Measurements from ENCODE around the gene CCDC91.

CCDC91 gene, protein sequence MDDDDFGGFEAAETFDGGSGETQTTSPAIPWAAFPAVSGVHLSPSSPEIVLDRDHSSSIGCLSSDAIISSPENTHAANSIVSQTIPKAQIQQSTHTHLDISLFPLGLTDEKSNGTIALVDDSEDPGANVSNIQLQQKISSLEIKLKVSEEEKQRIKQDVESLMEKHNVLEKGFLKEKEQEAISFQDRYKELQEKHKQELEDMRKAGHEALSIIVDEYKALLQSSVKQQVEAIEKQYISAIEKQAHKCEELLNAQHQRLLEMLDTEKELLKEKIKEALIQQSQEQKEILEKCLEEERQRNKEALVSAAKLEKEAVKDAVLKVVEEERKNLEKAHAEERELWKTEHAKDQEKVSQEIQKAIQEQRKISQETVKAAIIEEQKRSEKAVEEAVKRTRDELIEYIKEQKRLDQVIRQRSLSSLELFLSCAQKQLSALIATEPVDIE

DNA sequence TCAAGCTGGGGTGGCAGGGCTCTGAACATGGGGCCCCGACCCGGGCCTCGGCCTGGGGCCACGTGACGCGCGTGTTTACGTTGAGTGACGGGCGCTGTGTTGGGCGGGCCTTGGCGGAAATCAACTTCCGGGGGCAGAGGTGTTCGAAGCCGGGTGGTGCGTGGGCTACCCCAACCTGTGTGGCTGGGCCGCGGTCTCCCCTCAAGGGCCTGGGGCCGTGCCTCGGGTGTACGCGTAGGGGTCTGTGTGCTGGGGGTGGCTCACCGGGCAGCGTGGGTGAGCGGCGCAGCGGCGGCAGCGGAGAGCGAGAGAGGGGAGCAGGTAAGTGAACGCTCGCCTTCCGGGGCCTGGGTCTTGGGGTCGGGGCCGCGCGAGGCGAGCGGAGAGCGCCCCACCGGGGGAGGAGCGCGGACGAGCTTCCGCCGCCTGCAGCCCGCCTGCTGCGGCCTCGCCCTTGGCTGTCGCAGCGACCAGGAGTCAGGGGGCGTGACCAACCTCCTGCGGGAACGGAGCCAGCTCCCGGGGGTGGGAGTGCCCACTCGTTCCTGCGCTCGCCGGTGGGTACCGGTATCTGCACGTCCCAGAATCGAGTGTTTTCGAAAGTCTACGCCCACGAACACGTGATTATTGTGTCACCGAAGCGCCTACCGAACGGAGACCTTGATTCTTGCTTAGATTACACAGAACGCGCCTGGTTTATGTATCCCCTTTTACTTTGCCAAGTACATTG, at the start of gene CCDC91:
Gene CCDC91 (plus strand): TSS at position 136 of the 730 bp plus-strand sequence. CDS start 66,760 bp downstream, outside the sequence.
- DNase-seq: peak; percentile 88

DNA sequence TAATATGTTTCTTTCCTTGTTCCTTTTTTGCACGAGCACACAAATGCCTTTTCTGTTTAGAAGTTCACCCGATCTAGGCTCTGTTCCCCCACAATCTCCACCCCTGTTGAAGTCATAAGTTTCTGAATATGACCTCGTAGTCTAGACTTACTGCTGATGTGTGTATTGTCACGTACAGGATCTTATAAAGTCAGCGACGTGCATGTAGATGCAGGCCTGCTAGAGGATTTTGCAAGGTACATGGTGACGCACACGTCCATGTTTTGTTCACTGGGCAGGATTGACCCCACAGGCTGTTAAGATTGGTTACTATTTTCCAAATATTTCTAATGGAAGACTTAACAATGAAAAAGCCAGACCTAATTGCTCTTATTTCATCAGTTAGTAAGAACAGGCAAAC, 46.2 kb upstream of the CCDC91 start:
- DNase-seq: no peak

DNA sequence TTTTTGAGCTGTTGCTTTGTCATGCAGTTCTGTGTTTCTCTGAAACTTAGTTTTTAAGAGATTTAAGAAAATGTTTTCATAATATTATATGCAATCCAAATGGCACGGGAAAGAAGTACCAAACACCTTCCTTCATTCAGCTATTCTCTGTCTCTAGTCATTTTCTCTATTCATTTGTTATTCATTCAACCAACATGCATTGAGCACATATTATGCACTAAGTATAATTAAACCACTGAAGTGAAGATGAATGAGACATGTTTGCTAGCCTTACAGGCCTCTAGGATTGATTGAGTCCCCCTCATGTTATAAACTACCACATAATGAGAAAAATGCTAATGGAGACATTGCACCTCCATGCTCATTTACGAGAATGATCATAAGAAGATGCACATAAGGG, 45.7 kb upstream of the CCDC91 start:
- no peak for DNase-seq

DNA sequence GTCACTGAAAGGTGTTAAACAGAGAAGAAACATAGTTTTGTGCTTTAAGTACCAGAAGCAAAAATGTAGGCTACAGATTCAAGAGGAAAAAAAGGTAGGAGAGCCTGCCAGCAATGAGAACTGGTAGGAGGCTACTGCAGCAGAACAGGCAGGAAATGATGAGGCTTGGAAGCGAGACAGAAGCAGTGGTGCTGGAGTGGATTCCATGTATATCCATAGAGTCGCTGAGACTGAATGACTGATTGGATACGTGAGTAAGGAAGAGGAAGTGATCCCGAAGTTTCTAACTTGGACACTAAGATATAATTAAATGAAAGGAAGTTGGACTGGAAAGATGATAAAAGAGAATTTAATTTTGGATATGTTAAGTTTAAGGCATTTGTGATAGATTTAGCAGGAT, 45.0 kb upstream of the CCDC91 start:
- DNase-seq: no peak

DNA sequence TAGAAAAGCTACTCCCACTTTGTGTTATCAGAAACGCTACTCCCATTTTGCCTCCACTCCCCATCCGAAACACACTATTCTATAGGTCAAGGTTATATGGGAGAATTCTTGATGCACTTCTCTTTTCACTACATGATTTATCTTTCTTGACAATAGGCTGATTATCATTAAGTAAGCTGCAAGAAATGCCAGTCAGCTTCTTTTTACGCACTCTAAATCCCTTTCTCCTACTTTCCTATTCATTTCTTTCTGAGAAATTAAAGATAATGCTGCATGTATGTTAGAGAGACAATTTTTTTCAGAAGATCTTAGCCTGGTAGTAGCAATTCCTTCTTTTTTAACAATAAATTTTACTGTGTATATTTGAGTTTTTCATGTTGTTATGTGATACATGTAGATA, 41.0 kb upstream of the CCDC91 start:
- no peak for DNase-seq

DNA sequence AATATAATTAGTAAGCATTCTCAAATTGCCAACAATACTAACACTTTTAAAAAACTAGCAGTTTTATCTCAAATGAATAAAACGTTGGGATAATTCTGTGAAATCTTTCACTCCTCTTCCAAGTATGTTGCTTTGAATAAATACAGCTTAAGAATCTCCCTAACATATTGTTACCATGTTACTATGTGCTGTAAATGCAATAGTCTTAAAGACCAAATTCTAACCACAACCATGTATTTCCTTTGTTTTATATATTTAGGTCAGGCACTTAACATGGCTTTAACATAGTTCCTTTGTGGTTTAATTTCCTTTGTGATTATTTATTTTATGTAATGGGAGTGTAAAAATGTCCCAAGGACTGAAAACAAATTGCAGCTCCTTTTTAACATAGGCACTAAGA, 33.9 kb upstream of the CCDC91 start:
- DNase-seq: no peak

DNA sequence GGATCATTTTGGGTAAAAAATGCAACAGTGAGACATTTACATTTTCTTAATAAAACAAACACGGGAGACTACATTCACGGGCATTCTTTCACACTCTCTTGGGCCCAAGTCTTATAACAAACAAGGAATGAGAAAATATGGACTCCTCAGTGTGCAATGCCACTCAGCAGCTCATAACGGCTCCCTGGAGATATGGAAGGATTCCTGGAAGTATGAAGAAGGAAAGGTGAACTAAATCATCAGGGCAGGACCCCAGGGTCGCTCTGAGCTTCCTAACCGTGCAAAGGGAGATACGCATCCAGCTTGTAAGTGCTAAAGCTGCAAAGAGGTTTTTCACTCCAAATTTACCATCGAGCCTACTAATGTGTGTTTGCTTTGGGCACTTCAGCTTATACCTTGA, 33.5 kb upstream of the CCDC91 start:
- no peak for DNase-seq

DNA sequence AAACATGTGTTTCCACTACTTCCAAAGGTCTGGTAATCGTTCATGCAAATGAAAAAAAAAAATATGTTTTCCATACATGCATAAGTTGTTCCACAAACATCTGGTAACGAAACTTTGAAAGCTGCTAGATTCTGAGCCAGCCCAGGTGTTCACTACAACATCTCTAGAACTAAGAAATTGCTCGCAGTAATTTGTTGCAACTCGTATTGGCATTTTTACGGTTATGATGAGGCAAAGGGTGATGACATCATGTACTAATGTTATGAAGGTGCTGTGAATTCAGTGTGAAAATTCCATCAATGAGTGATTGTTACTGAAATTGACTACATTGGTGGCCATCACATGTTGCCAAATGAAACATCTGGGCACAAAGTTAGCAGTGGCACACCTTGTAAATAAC, 31.9 kb upstream of the CCDC91 start:
- DNase-seq: no peak

DNA sequence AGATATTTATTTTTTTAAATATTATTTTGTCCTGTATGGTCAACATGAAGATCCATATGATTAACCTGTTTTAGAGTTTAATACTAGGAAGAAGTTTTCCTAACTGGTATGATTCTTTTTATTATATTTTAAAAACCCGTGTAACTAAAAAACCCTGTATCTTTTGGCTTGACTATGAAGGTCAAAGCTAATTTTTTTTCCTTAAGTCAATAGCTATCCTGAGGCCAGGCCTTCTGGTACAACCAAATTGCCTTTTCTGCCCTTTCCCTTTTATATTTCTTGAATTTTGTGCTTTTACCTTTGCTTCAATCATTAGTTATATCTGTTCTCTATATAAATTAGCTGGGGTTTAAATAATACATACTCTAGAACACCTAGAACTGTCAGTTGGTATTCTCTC, 30.6 kb upstream of the CCDC91 start:
- no peak for DNase-seq

DNA sequence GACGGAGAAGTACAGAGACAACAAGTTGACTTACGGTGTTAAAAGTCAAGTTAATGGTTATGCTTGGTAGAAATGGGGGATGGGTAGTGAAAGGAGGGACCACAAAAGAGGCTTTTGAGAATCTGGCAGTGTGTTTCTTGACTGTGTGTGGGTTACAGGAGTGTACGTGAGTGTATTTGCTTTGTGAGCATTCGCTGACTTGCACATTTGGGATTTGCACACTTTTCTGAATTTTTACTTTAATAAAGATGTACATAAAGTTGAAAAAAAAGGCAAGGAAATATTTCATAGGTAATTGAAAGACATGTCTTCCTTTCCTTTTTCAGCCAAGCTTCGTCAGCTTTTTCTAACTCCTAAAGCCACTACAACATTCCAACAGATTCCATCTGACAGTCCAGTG, 28.6 kb upstream of the CCDC91 start:
- no peak for DNase-seq

DNA sequence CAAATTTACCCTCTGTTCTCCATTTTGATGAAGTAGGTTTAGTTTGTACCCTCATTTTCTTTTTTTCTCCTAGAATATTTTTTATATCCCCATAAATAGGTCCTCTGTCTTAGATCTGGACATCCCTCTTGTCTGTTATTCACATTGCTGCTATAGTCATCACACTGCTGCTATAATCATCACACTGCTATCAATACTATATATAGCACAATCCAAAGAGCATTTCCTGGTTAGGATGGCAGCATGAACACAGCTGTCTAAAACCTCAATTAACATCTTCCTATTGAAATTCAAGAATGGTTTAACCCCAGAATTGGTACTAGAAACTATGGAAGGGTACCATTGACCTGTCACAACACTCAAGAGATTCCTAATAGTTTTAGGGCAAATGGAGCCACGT, 27.6 kb upstream of the CCDC91 start:
- DNase-seq: no peak

DNA sequence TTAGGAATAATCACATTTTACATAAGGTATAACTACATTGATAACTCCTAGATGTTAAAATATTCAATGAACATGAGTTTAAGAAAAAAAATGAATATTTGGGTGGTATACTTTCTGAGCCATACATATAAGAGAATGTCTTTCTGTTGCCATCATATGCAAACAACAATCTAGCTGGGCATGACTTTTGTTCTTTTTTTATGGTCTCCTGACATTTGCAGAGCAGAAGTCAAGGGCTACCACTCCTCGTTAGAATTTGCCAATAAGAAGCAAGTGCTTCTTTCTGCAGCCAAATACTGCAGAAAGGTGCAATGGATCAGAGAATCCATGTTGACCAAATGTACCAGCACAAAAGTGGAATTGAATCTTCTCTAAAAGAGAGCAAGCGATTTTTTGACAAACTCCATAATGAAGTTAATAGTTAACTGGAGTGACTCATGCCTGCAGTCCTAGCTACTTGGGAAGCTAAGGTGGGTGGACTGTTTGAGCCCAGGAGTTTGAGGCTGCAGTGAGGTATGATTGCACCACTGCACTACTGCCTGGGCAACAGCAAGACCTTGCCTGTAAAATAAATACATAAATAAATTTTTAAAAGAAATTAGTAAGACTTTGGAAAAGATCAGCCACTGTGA, 25.5 kb upstream of the CCDC91 start:
- no peak for DNase-seq

DNA sequence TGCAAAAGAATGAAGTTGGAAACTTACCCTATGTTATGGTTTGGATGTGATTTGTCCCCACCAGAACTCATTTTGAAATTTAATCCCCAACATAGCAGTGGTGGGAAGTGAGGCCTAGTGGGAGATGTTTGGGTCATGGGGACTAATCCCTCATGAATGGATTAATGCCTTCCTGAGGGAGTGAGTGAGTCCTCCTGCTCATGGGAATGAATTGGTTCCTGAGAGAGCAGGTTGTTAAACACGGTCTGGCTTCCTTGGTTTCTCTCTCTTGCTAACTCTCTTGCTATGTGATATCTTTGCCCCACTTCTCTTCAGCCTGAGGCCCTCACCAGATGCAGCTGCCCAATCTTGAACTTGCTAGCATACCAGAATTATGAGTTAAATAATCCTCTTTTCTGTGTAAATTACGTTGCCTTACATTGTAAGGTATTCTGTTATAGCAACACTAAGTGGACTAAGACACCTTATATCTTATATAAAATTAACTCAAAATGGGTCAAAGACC, 22.2 kb upstream of the CCDC91 start:
- DNase-seq: no peak

DNA sequence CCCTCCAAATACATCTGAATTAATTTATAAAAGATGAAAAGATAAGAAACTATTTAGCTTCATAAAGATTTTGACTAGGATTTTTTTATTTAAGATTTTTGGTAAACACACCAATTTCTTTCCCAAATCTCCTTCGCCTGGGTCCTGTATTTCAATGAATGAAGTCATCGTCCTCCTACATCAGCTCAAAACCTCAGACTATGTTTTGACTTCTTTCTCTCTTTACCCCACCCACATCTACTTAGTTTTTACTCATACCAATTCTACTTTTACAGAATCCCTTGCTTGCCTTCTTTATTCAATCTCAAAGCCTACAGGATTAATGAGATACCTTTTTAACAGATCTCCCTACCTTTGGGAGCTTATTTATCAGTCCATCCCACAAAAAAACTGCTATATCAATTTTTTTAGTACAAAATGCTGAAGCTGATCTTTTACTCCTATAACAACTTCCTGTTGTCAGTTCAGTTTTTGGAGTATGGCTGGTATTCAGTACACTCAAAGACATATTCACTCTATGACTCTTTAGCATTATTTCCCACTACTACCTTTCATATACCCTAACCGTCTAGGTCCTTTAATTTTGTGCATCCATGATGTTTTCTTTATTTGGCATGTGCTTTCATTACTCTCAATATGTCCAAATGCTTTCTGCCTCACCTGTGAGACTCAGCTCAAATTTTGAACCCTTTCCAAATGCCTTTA, 18.7 kb upstream of the CCDC91 start:
- DNase-seq: no peak

DNA sequence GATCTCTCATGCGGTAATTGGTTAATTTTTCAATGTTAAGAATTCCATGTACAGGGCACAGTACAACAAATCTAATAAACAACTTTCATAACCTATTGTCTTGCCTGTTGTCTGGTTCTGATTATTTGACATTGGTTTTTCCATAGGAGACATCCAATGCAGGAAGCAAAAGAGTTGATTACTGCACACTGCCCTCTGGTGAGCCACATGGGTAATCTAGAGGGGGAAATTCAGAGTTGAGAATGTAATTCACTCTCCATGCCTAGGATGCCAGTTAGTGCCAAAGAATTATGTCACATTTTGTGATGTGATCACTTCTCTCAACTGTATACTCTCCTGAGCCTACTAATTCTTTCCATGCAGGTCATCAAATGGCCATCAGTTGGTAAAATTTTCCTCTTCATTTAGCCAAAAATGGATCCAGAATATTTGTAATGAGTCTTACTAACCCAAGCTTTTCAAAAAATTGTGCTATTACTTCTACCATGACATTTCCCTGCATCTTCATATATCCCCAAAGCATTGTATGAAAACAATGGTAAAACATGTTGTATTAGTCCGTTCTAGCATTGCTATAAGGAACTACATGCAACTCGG, 17.7 kb upstream of the CCDC91 start:
- DNase-seq: no peak

DNA sequence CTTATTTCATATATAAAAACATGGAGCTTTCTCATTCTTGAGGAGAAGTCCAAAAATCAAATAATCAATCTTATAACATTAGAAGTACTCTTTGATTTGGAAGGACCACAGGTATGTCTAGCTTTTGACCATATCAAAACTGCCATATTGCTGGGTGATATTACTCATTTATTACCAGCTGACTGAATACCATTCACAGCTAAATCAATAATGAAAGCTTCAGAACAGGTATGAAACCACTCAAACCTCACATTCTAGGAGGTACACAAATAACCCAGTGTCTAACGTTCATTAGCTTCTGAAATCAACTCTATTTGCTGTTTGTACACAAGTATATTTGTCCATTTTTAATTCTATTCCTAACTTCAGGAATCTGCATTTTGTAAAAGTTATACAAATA, 16.8 kb upstream of the CCDC91 start:
- DNase-seq: no peak

DNA sequence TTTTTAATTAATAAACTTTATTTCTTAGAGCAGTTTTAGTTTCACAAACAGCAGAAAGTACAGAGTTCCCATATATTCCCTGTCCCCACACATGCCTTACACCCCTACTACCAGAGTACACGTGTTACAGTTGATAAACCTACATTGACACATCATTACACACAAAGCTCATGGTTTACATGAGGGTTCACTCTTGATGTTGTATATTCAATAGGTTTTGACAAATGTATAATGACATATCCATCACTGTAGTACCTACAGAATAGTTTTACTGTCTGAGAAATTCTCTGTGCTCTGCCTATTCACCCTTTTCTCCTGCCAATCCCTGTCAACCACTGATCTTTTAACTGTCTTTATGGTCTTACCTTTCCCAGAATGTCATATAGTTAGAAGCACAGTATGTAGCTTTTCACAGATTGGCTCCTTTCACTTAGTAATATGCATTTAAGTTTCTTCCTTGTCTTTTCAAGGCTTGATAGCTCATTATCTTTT, 15.1 kb upstream of the CCDC91 start:
- no peak for DNase-seq

DNA sequence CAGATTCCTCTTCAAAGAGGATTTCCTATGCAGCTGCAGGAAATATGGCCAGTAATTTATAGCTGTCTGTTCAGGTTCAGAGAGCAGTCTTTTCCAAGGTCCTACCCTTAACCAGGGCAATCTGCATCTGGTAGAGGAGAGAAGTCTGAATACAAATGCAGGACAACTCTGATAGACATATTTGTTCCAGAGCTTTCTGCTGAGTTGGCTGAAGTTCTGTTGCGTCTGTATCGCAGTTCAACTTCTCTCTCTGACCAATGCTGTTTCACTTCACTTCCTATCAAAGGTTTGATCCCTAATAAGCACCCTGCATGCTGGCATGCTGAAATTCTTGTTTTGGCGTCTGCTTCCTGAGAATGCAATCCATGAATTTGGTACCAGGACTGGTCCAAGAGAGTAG, 14.0 kb upstream of the CCDC91 start:
- DNase-seq: no peak

DNA sequence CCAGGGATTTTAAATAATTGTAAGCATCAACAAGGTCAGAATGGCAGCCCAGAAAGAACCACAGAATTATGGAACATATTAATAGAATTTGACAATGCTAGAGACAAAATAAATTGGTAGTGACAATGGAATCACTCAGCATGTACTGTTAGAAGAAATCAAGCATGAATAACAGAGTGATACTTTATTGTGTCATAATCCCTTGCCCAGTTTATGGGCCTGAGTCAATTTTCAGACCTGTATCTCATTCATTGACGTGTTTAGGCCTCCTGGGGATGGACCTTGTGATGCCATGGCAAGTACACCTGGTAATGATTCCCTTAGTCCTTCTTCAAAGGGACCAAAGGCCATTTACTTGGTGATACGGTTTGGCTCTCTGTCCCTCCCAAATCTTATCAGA, 12.8 kb upstream of the CCDC91 start:
- no peak for DNase-seq

DNA sequence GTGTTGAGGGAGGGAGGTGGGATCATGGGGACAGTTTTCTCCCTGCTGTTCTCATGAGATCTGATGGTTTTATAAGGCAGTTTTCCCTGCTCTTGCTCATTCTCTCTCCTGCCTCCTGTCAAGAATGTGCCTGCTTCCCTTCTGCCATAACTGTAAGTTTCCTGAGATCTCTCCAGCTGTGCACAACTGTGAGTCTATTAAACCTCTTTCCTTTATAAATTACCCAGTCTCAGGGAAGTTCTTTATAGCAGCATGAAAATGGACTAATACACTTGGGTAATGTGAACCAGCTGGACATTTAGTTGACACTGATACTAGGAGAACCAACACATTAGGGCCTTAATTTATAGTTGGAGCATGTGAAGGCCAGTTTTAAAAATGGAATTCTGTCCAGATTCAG, 12.4 kb upstream of the CCDC91 start:
- no peak for DNase-seq

DNA sequence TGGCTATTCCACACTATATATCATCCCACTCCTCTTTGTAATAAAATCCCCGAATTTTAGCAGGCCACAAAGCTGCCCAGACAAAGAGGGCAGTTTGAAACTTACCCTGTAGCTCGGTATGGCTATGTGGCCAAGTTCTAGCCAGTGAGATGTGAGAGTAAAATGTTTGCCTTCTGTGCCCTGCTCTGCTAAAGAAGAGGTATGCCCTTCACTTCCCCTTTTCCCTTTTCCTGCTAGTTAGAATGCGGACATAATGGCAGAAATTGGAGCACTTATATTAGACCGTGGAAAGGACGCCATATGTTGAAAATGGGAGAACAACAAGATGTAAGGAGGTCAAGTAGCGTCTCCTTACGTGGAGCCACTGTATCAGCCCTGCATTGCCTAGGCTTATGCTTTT, 11.5 kb upstream of the CCDC91 start:
- no peak for DNase-seq

DNA sequence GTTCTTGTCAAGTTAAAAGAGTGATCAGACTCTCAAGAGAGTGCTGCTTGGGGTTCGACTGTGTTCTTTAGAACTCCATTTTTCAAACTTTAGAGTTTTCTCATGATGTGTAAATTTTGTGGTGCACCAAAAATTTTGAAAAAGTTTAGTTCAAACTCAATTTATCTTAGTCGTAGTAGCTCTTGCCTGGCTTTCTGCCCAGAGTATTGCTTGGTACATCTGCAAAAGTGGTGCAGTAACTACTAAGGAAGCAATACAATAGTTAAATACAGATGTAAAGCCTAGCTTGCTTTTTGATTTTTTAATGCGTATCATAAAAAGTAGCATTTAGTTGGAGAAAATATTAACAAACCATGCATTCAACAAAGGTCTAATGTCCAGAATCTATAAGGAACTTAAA, 9.5 kb upstream of the CCDC91 start:
- DNase-seq: no peak

DNA sequence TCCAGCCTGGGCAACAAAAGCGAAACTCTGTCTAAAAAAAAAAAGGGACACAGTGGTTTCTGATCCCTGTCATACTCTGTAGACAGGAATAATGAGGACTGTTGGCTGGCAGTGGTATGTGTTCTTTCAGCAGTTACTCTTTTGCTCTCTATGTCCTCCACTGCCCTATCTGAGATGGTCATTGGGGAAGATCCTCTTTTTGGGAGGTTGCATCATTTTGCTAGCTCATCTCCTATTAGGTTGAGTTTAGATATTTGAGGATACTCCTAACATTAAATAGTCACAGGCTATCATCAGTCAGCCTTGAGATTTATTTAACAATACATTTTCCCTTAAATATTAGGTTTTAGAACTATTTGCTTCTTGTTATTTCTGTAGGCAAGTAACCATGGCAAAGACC, 5.9 kb upstream of the CCDC91 start:
- DNase-seq: no peak
